ENCODE measurements around the gene OR5A2.
"Not testable (repeated sequence)": the region's sequence is repeated elsewhere in the genome, so short reads cannot be mapped to it uniquely, and the experiment has no call there.

The OR5A2 gene

DNA sequence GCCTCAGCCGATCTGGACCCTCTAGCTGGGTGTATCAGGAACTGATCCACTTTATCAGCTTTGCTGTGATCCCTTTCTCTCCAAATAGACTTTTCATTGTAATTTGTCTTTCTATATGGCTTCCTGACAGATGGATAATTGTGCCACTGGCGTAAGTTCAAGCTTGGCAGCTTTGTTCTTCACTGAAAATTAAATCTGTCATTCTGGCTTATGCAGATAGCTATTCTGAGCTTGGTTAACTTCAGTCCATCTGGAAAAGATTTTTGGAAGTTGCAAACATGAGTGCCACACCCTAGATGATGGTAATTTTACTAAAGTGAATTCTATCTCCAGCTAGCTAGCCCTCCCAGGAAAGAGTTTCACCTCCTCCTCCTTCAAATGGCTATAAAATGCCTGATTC, 8.1 kb downstream of the OR5A2 start:
- Mint-ChIP-seq H3K27ac (no peak overlapping the region), H3K27me3 (no peaks in the 10 kb centered on the region), H3K9me3 (peaks cover 2% of the 10 kb centered on the region), H3K4me1 (peaks cover 23% of the 10 kb centered on the region), H3K4me3 (no peak overlapping the region), H3K36me3 (peaks cover 4% of the 10 kb centered on the region)
- ATAC-seq (ENCODE audit: low read depth), result no peak
- no peak for DNase-seq (ENCODE audit: low spot score in 2 of 2)

DNA sequence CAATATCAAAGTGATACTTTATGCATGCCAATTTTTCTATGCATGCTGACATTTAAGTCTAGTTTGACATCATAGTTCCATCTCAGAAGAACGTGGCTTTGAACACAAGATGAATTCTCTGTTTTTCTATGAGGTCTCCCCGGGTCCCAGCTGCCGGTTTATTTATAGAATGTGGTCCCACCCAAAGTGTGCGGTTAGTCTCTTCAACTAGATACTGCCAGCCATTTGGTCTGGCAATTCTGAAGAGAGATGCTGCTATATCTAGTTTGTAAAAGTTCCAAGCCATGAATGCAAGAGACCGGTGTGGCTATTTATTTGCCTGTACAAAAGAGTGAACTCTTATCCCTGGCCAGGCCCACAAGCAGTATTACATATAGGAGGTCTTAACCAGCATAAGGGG, 9.2 kb downstream of the OR5A2 start:
- H3K4me1 Mint-ChIP-seq, result peaks cover 21% of the 10 kb centered on the region
- H3K27me3 Mint-ChIP-seq, result no peaks in the 10 kb centered on the region
- ATAC-seq (ENCODE audit: low read depth) (peak; percentile 67), DNase-seq (ENCODE audit: low spot score in 2 of 2) (no peak)
- peak overlapping the region; percentile 46 for H3K4me3 Mint-ChIP-seq
- H3K27ac Mint-ChIP-seq, result peak overlapping the region; percentile 78
- H3K36me3 Mint-ChIP-seq, result peaks cover 4% of the 10 kb centered on the region
- H3K9me3 Mint-ChIP-seq, result peaks cover 2% of the 10 kb centered on the region

DNA sequence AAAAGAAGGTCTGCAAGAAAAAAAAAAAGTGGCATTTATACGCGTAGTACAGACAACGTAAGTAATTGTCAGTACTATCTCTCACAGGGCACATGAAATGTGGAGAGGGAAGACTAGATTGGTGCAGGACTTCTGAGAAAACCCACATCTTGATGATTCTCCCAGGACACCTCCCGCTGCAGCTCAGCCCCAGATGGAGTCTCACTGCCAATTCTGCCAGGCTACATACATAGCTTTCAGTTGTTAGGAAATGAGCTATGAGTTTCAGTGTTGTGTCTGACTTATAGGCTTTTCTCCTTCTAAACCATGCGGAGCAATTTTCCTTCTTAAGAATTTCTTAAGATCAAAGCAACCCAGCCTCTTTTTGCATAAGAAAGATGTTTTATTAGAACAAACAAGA, 9.6 kb downstream of the OR5A2 start:
- DNase-seq (ENCODE audit: low spot score in 2 of 2), result no peak
- H3K27me3 Mint-ChIP-seq, result no peaks in the 10 kb centered on the region
- peak overlapping the region; percentile 8 for H3K4me3 Mint-ChIP-seq
- H3K27ac Mint-ChIP-seq, result peak overlapping the region; percentile 78
- H3K9me3 Mint-ChIP-seq, result peaks cover 2% of the 10 kb centered on the region
- H3K36me3 Mint-ChIP-seq, result peaks cover 4% of the 10 kb centered on the region
- ATAC-seq (ENCODE audit: low read depth), result no peak
- H3K4me1 Mint-ChIP-seq, result peaks cover 21% of the 10 kb centered on the region

DNA sequence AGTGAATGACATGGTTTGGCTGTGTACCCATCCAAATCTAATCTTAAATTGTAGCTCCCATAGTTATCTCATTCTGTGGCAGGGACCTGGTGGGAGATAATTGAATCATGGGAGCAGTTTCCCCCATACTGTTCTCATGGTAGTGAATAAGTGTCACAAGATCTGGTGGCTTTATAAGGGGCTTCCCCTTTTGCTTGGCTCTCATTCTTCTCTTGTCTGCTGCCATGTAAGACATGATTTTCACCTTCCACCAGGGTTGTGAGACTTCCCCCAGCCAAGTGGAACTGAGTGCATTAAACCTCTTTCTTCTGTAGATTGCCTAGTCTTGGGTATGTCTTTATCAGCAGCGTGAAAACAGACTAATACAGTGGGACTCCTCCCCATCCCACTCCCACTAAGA, 11.1 kb downstream of the OR5A2 start:
- H3K36me3 Mint-ChIP-seq, result peaks cover 6% of the 10 kb centered on the region
- H3K9me3 Mint-ChIP-seq, result peaks cover 10% of the 10 kb centered on the region
- no peak for DNase-seq (ENCODE audit: low spot score in 2 of 2)
- no peak overlapping the region for H3K27ac Mint-ChIP-seq
- peaks cover 21% of the 10 kb centered on the region for H3K4me1 Mint-ChIP-seq
- ATAC-seq (ENCODE audit: low read depth), result peak; percentile 21
- no peak overlapping the region for H3K4me3 Mint-ChIP-seq
- no peaks in the 10 kb centered on the region for H3K27me3 Mint-ChIP-seq

DNA sequence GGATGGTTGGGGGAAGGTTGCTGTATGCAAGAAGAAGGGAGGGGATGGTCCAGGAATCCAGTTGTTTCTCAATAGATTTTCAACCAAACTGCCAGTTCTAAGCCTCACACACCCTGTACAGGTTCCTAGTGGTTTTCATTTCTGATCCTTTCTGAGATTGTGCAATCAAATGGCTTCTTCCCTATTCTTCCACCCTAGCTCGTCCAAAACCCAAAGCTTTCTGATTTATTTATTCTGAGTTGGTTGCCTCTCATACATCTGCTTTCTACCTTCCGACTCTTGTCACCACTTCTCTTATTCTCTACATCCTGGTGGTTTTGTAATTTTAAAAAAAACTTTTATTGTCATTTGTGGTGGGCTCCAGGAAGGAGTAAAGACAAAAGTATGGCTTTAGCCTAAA, 12.6 kb downstream of the OR5A2 start:
- ATAC-seq (ENCODE audit: low read depth), result no peak
- no peak overlapping the region for H3K27ac Mint-ChIP-seq

DNA sequence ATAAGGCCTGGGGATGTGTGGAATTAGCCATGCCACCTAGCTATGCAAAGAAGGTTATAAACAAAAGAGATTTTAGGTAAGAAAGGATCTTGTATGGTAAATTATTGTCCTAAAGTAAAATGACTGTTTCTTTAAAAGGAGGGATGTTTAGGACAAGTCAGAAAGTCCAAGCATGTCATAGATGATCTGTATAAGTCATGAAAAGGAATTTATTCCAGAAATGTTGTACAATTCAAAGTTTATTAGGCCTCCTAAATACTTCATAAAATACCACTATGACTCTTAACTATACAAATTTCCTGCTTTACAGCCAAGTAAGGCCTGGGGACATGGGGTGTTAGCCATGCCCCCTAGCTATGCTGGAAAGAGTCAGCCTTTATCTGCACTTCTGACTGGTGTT, 22.7 kb downstream of the OR5A2 start:
- Mint-ChIP-seq H3K4me3 (no peak overlapping the region), H3K27me3 (no peaks in the 10 kb centered on the region)
- no peak for DNase-seq (ENCODE audit: low spot score in 2 of 2)

More for the DNA sequence above, 12.6 kb downstream of the OR5A2 start:
- peaks cover 21% of the 10 kb centered on the region for H3K4me1 Mint-ChIP-seq
- peaks cover 13% of the 10 kb centered on the region for H3K9me3 Mint-ChIP-seq
- no peak for DNase-seq (ENCODE audit: low spot score in 2 of 2)
- H3K27me3 Mint-ChIP-seq, result no peaks in the 10 kb centered on the region
- H3K36me3 Mint-ChIP-seq, result peaks cover 6% of the 10 kb centered on the region
- no peak overlapping the region for H3K4me3 Mint-ChIP-seq

DNA sequence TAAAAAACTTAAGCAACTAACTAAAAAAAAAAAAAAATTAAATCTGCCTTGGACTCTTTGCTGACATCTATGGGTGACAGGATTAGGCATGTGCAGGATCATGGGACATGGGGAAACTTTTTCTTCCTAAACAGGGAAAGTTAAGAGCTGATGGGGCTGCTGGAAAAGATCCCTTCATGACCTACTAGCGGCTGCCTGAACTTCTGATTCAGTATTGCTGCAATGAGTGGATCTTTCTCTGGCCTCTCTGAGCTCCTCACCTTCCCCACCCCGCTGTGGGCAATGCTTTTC, 25.0 kb downstream of the OR5A2 start:
- Mint-ChIP-seq H3K27me3 (no peaks in the 10 kb centered on the region), H3K9me3 (peaks cover 2% of the 10 kb centered on the region), H3K4me3 (no peak overlapping the region), H3K4me1 (no peaks in the 10 kb centered on the region), H3K36me3 (peaks cover 2% of the 10 kb centered on the region), H3K27ac (no peak overlapping the region)
- ATAC-seq (ENCODE audit: low read depth), result no peak
- no peak for DNase-seq (ENCODE audit: low spot score in 2 of 2)

More for the DNA sequence above, 22.7 kb downstream of the OR5A2 start:
- Mint-ChIP-seq H3K9me3 (peaks cover 2% of the 10 kb centered on the region), H3K4me1 (no peaks in the 10 kb centered on the region), H3K27ac (no peak overlapping the region), H3K36me3 (peaks cover 2% of the 10 kb centered on the region)
- ATAC-seq (ENCODE audit: low read depth), result no peak

DNA sequence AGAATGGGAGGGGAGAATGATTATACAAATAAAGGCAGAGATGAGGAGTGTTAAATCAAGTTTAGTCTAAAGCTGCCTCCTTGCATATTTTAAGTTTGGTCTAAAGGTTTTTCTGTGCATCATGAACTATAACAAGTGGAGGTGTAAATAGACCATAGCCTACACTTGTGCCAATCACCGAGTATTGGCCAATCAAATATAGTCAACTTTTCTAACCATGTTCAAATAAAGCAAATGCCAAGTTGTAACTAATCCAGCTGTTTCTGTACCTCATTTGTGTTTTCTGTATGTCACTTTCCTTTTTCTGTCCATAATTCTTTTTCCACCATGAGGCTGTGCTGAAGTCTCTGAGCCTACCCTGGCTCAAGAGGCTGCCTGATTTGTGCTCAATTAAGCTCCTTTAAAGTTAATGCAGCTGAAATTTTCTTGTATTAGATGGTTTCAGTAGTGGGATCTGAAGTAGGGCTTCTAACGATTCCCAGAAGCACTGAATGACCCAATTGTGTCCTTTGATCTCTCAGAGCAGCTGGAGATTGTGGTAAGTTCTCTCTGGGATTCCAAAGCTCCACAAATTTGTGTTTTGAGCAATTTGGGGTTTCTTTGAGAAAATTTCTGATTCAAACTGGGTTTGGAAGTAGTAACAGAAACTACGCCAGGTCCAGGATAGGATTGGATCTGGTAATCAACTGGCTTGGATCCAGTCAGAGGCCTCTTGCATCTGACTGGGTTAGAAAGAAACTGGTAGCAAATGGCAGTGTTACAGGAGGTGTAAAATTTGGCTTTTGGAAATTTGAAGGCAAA, 25.6 kb downstream of the OR5A2 start:
- Mint-ChIP-seq H3K27me3 (no peaks in the 10 kb centered on the region), H3K36me3 (peaks cover 2% of the 10 kb centered on the region), H3K4me1 (no peaks in the 10 kb centered on the region), H3K4me3 (no peak overlapping the region), H3K9me3 (peaks cover 2% of the 10 kb centered on the region), H3K27ac (no peak overlapping the region)
- no peak for DNase-seq (ENCODE audit: low spot score in 2 of 2)
- no peak for ATAC-seq (ENCODE audit: low read depth)

DNA sequence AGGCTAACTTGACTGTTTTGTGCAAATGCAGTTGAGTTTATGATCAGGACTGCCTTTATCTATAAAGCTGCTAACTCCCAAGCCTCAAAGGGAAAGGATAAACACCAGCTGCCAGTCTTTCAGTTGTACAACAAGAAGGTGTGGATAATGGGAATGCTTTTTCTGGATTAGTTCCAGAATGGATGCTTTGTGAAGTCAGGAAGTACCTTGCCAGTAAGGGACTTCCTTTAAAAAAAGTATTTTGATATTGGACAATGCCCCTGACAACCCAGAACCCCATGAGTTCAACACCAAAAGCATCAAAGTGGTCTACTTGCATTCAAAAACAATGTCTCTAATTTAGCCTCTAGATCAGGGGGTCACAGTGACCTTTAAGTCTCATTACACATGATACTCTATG, 32.0 kb downstream of the OR5A2 start:
- H3K4me1 Mint-ChIP-seq, result peaks cover 2% of the 10 kb centered on the region
- DNase-seq (ENCODE audit: low spot score in 2 of 2), result no peak
- H3K27me3 Mint-ChIP-seq, result no peaks in the 10 kb centered on the region
- ATAC-seq (ENCODE audit: low read depth), result no peak
- no peaks in the 10 kb centered on the region for H3K9me3 Mint-ChIP-seq
- no peak overlapping the region for H3K27ac Mint-ChIP-seq
- H3K36me3 Mint-ChIP-seq, result no peaks in the 10 kb centered on the region
- H3K4me3 Mint-ChIP-seq, result no peak overlapping the region

DNA sequence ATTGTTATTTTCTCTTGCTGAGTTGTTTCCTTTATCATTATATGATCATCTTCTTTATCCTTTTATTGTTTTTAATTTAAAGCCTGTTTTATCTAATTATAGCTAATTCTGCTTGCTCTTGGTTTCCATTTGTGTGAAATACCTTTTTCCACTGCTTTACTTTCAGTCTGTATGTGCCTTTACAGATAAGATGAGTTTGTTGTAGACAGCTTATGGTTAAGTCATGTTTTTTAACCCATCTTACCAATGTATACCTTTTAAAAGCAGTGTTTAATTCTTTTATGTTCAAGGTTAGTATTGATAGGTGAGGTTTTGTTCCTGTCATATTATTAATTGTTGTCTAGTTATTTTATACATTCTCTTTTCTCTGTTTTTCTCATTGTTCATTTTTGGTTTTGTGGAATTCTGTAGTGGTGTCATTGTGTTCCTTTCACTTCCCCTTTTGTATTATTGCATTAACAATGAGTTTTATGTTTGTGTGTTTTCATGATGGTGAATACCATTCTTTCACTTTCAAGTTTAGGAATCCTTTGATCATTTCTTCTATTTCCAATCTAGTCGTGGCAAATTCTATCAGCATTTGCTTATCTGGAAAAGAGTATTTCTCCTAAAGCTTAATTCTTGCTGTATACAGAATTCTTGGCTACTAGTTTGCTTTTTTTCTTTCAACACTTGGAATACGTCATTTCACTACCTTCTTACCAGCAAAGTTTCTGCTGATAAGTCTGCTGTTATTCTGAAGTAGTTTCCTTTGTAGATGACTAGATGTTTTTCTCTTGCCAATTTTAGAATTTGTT, 45.8 kb downstream of the OR5A2 start:
- no peaks in the 10 kb centered on the region for H3K36me3 Mint-ChIP-seq
- DNase-seq (ENCODE audit: low spot score in 2 of 2) (no peak), ATAC-seq (ENCODE audit: low read depth) (peak; percentile 93)
- H3K4me1 Mint-ChIP-seq, result peaks cover 10% of the 10 kb centered on the region
- H3K9me3 Mint-ChIP-seq, result no peaks in the 10 kb centered on the region
- peak overlapping the region; percentile 21 for H3K4me3 Mint-ChIP-seq
- peak overlapping the region; percentile 16 for H3K27ac Mint-ChIP-seq
- no peaks in the 10 kb centered on the region for H3K27me3 Mint-ChIP-seq

DNA sequence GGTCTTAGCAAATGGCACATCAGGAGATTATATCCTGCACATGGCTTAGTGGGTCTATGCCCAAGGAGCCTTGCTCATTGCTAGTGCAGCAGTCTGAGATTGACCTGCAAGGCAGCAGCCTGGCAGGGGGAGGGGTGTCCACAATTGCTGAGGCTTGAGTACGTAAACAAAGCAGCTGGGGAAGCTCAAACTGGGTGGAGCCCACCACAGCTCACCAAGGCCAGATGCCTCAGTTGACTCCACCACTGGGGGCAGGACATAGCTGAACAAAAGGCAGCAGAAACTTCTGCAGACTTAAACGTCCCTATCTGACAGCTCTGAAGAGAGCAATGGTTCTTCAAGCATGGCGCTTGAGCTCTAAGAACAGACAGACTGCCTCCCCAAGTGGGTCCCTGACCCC, 53.9 kb downstream of the OR5A2 start:
- H3K9me3 Mint-ChIP-seq; H3K27me3 Mint-ChIP-seq; H3K4me3 Mint-ChIP-seq; ATAC-seq (ENCODE audit: low read depth); H3K36me3 Mint-ChIP-seq; DNase-seq (ENCODE audit: low spot score in 2 of 2); H3K27ac Mint-ChIP-seq: not testable (repeated sequence)
- peaks cover 24% of the 10 kb centered on the region for H3K4me1 Mint-ChIP-seq

DNA sequence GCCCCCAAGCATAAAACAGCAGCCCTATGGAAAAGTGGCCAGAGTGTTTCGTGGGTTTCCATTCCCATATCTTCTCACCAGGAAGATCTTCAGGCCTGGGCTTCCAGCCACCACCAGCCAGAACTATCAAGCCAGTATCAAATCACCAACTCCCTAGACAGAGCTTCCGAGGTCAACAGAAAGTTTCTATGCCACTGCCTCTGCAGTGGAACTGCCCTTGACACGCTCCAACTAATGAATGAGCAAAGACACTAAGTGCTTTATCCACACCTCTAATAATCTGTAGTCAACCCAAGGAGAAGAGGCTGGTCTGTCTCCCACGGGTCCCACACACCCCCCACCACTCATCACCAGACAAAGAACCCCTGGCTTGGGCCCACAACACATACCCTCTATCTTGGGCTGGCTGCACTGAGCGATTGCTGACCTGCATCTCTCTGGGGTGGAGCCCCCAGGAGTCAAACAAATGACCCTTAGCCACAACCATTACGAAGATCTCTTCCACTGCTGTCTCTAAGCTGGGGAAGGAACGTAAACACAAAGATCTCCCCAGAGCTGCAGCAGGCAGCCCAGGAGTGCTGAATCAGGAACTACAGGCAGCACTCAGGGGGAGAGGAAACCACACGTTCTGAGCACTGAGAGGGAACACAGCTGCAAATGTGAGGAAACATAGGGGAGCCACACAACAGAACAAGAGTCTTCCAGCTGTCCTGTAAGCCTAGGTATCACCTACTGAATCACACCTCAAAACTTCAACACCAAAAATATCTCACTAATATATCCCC, 57.8 kb downstream of the OR5A2 start:
- Mint-ChIP-seq H3K36me3 (peaks cover 2% of the 10 kb centered on the region), H3K9me3 (peaks cover 6% of the 10 kb centered on the region), H3K27ac (no peak overlapping the region), H3K4me1 (peaks cover 26% of the 10 kb centered on the region), H3K4me3 (peak overlapping the region; percentile 48), H3K27me3 (no peaks in the 10 kb centered on the region)
- DNase-seq (ENCODE audit: low spot score in 2 of 2), result peak in 1 of 2 donors; percentile 24
- peak; percentile 94 for ATAC-seq (ENCODE audit: low read depth)

Measured in memory B cell (primary cell).